ENCODE measurements around the gene EPC2.

The EPC2 gene

GRCh38 chr2:148810081-148810480, 165.5 kb downstream of the EPC2 start:
- H3K4me1 ChIP-seq (ENCODE audit: control insufficient read depth in 1 of 2, insufficient read depth in 1 of 2, low read depth in 1 of 2, low read length in 1 of 2): no peaks in the 10 kb centered on the region
- H3K36me3 ChIP-seq: no peaks in the 10 kb centered on the region
- H3K9me3 ChIP-seq: no peaks in the 10 kb centered on the region
- H3K4me3 ChIP-seq (ENCODE audit: low read depth in 1 of 2, low read length in 1 of 2): no peak overlapping the region
- no peaks in the 10 kb centered on the region for H3K27me3 ChIP-seq
- no peak for TF ChIP-seq CTCF (IDR thresholded peaks at IDR 0.05)
- H3K27ac ChIP-seq: no peak overlapping the region

GRCh38 chr2:148812306-148812705, 167.8 kb downstream of the EPC2 start:
- H3K27me3 ChIP-seq: peaks cover 20% of the 10 kb centered on the region
- TF ChIP-seq CTCF (IDR thresholded peaks at IDR 0.05): no peak
- no peak overlapping the region for H3K27ac ChIP-seq

GRCh38 chr2:148813603-148814065, 169.1 kb downstream of the EPC2 start:
- Histone ChIP-seq H3K4me1 (ENCODE audit: control insufficient read depth in 1 of 2, insufficient read depth in 1 of 2, low read depth in 1 of 2, low read length in 1 of 2) (no peaks in the 10 kb centered on the region), H3K27me3 (peaks cover 33% of the 10 kb centered on the region), H3K9me3 (no peaks in the 10 kb centered on the region), H3K4me3 (ENCODE audit: low read depth in 1 of 2, low read length in 1 of 2) (no peak overlapping the region), H3K27ac (no peak overlapping the region), H3K36me3 (no peaks in the 10 kb centered on the region)
- no peak for TF ChIP-seq CTCF (IDR thresholded peaks at IDR 0.05)

More at GRCh38 chr2:148812306-148812705, 167.8 kb downstream of the EPC2 start:
- no peaks in the 10 kb centered on the region for H3K4me1 ChIP-seq (ENCODE audit: control insufficient read depth in 1 of 2, insufficient read depth in 1 of 2, low read depth in 1 of 2, low read length in 1 of 2)
- H3K9me3 ChIP-seq: no peaks in the 10 kb centered on the region
- H3K4me3 ChIP-seq (ENCODE audit: low read depth in 1 of 2, low read length in 1 of 2): no peak overlapping the region
- H3K36me3 ChIP-seq: no peaks in the 10 kb centered on the region

GRCh38 chr2:148814143-148814859, 169.8 kb downstream of the EPC2 start:
- no peak overlapping the region for H3K4me3 ChIP-seq (ENCODE audit: low read depth in 1 of 2, low read length in 1 of 2)
- H3K27ac ChIP-seq: no peak overlapping the region
- H3K9me3 ChIP-seq: no peaks in the 10 kb centered on the region
- no peaks in the 10 kb centered on the region for H3K4me1 ChIP-seq (ENCODE audit: control insufficient read depth in 1 of 2, insufficient read depth in 1 of 2, low read depth in 1 of 2, low read length in 1 of 2)
- H3K27me3 ChIP-seq: peaks cover 40% of the 10 kb centered on the region
- H3K36me3 ChIP-seq: no peaks in the 10 kb centered on the region
- TF ChIP-seq CTCF (IDR thresholded peaks at IDR 0.05): no peak

GRCh38 chr2:148814860-148815419, 170.4 kb downstream of the EPC2 start:
- no peaks in the 10 kb centered on the region for H3K9me3 ChIP-seq
- no peak for TF ChIP-seq CTCF (IDR thresholded peaks at IDR 0.05)
- no peak overlapping the region for H3K27ac ChIP-seq

More at GRCh38 chr2:148814860-148815419, 170.4 kb downstream of the EPC2 start:
- Histone ChIP-seq H3K36me3 (no peaks in the 10 kb centered on the region), H3K4me1 (ENCODE audit: control insufficient read depth in 1 of 2, insufficient read depth in 1 of 2, low read depth in 1 of 2, low read length in 1 of 2) (no peaks in the 10 kb centered on the region), H3K4me3 (ENCODE audit: low read depth in 1 of 2, low read length in 1 of 2) (no peak overlapping the region), H3K27me3 (peaks cover 45% of the 10 kb centered on the region)

Measured in neutrophil (primary cell).